ENCODE measurements around the gene SMAD5. TPM values are rescaled to one million over a fixed set of nuclear protein-coding genes. Genes with fewer than 3 reads are reported as not detected.

The SMAD5 gene
- total and polyA plus RNA-seq, 2 experiments from 2014 or later: 25.7 to 130 TPM

DNA sequence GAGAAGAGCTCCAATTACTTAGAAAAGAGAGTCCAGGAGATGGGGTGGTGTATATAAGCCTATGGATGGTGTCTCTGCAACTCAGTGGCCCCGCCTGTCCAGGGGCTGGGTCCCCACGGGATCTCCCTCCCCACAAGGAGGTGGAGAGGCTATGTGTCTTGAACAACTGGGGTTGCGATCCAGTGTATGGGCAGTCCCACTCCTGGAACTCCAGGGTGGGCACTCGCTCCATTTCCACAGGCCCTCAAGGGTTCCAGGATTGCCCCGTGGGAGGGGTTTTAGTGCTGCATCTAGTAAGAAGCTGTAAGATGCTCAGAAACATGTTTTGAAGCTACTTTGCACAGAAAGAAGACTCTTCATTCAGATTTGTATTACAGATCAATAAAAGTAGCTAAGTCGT is 558 bp upstream of the SMAD5 start:
- Histone ChIP-seq H3K4me3 (peak overlapping the region; percentile 21), H3K9me3 (ENCODE audit: low read depth) (no peaks in the 10 kb centered on the region), H3K36me3 (no peaks in the 10 kb centered on the region), H3K4me1 (ENCODE audit: low read depth) (peaks cover 18% of the 10 kb centered on the region), H3K27ac (peak overlapping the region; percentile 98), H3K27me3 (no peaks in the 10 kb centered on the region)
- no peak for TF ChIP-seq CTCF (IDR thresholded peaks at IDR 0.05; ENCODE audit: low read depth, low read length)
- DNase-seq (ENCODE audit: low read depth in 1 of 2, low spot score in 1 of 2): peak in 1 of 2 donors; percentile 15

GRCh38 chr5:136133222-136133921 is 727 bp downstream of the SMAD5 start:
- peak; percentile 71 to 79 for DNase-seq (ENCODE audit: low read depth in 1 of 2, low spot score in 1 of 2)
- no peak for TF ChIP-seq CTCF (IDR thresholded peaks at IDR 0.05; ENCODE audit: low read depth, low read length)
- H3K9me3 ChIP-seq (ENCODE audit: low read depth): no peaks in the 10 kb centered on the region
- H3K36me3 ChIP-seq: no peaks in the 10 kb centered on the region
- peak overlapping the region; percentile 73 for H3K4me3 ChIP-seq
- peaks cover 18% of the 10 kb centered on the region for H3K4me1 ChIP-seq (ENCODE audit: low read depth)
- H3K27ac ChIP-seq: peak overlapping the region; percentile 98
- H3K27me3 ChIP-seq: no peaks in the 10 kb centered on the region

DNA sequence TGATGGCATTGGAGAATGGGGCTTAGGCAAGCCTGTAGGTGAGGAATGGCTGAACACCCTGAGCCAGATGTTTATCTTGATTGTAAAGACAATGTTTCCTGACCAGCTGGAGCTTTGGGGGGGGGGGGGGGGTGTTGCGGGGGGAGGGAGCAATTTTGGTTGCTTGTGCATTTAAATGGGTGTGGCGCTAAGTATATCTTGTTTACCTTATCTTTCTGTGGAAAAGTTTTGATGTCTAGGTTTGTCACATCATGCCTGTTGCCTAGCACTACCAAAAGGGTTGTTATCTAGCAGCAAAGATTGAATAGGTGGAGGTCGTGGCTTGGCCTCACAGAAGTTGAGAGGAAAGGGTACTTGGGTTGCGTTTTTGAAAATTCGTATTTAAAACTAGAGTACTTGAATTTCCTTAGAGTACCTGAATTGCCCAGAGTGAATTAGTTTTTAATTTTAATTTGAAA is 1.3 kb downstream of the SMAD5 start:
- H3K9me3 ChIP-seq (ENCODE audit: low read depth): no peaks in the 10 kb centered on the region
- peak overlapping the region; percentile 73 for H3K4me3 ChIP-seq
- H3K36me3 ChIP-seq: no peaks in the 10 kb centered on the region
- DNase-seq (ENCODE audit: low read depth in 1 of 2, low spot score in 1 of 2): no peak
- TF ChIP-seq CTCF (IDR thresholded peaks at IDR 0.05; ENCODE audit: low read depth, low read length): no peak
- no peaks in the 10 kb centered on the region for H3K27me3 ChIP-seq
- peaks cover 18% of the 10 kb centered on the region for H3K4me1 ChIP-seq (ENCODE audit: low read depth)
- H3K27ac ChIP-seq: peak overlapping the region; percentile 98

- no peak for TF ChIP-seq CTCF (IDR thresholded peaks at IDR 0.05; ENCODE audit: low read depth, low read length)
- no peaks in the 10 kb centered on the region for H3K36me3 ChIP-seq
- peak overlapping the region; percentile 73 for H3K4me3 ChIP-seq
- peaks cover 18% of the 10 kb centered on the region for H3K4me1 ChIP-seq (ENCODE audit: low read depth)
- DNase-seq (ENCODE audit: low read depth in 1 of 2, low spot score in 1 of 2): no peak
- no peaks in the 10 kb centered on the region for H3K9me3 ChIP-seq (ENCODE audit: low read depth)
- H3K27me3 ChIP-seq: no peaks in the 10 kb centered on the region
- peak overlapping the region; percentile 98 for H3K27ac ChIP-seq
These were observed 2.0 kb downstream of the SMAD5 start for GRCh38 chr5:136134653-136135052.

- Histone ChIP-seq H3K4me3 (no peak overlapping the region), H3K36me3 (no peaks in the 10 kb centered on the region), H3K27ac (no peak overlapping the region), H3K9me3 (ENCODE audit: low read depth) (no peaks in the 10 kb centered on the region), H3K27me3 (no peaks in the 10 kb centered on the region), H3K4me1 (ENCODE audit: low read depth) (peaks cover 18% of the 10 kb centered on the region)
- no peak for DNase-seq (ENCODE audit: low read depth in 1 of 2, low spot score in 1 of 2)
- no peak for TF ChIP-seq CTCF (IDR thresholded peaks at IDR 0.05; ENCODE audit: low read depth, low read length)
These were observed 2.9 kb downstream of the SMAD5 start for GRCh38 chr5:136135536-136135935.

All from cardiac muscle cell (in vitro differentiated cells and primary cell).